T-helper 2 cell treated with Interferon-gamma antibody and Interleukin-4, amounts not matched to agents 5 μg/mL and 100 μg/mL, for 36 hours (primary cell): ENCODE measurements around the gene TRMT11.

ENCODE experiments used
- DNase-seq: peaks from one replicate; pipeline ENCODE4 v3.0.0; 2021; ENCODE audit warnings: low spot score
- H3K27ac Mint-ChIP-seq: one replicate; pipeline ENCODE4 v1.8.0; 2021; ENCODE audit warnings: mild to moderate bottlenecking, mixed read lengths
- H3K27me3 Mint-ChIP-seq: one replicate; pipeline ENCODE4 v1.8.0; 2021; ENCODE audit warnings: low read depth, mixed read lengths
- H3K36me3 Mint-ChIP-seq: one replicate; pipeline ENCODE4 v1.8.0; 2021; ENCODE audit warnings: low read depth, mixed read lengths
- H3K4me1 Mint-ChIP-seq: one replicate; pipeline ENCODE4 v1.8.0; 2021; ENCODE audit warnings: low read depth, mixed read lengths
- H3K4me3 Mint-ChIP-seq: one replicate; pipeline ENCODE4 v1.8.0; 2022; ENCODE audit warnings: mild to moderate bottlenecking, moderate library complexity, mixed read lengths
- H3K9me3 Mint-ChIP-seq: one replicate; pipeline ENCODE4 v1.8.0; 2021; ENCODE audit warnings: mixed read lengths

TRMT11 gene

GRCh38 chr6:126030045-126030444 lies 43.7 kb downstream of the TRMT11 start:
- Mint-ChIP-seq H3K4me1 (peaks cover 5% of the 10 kb centered on the region), H3K27ac (no peak overlapping the region), H3K36me3 (peaks cover 6% of the 10 kb centered on the region), H3K27me3 (no peaks in the 10 kb centered on the region), H3K9me3 (no peaks in the 10 kb centered on the region), H3K4me3 (no peak overlapping the region)
- DNase-seq, result no peak

DNA sequence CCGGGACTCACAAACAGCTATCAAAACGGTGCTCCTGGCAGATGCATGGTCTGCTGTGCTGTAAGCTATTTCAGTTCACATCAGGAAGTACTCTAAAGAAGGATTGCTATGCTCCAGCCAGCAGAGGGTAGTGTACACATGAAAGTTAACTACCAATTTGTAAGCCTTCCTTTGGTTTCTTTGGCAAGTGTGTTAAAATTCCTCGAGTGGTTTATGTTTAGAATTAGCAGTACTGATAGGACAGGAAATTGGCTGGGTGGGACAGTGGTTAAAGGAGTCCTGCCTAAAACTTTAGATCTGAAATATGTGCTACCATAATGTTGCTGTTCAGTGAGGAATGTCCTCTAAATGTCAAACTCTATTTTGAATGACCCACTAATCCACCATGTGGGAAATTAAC lies 47.4 kb downstream of the TRMT11 start:
- H3K9me3 Mint-ChIP-seq, result no peaks in the 10 kb centered on the region
- H3K36me3 Mint-ChIP-seq, result peaks cover 4% of the 10 kb centered on the region
- no peak overlapping the region for H3K4me3 Mint-ChIP-seq
- no peak for DNase-seq
- H3K27ac Mint-ChIP-seq, result no peak overlapping the region
- H3K4me1 Mint-ChIP-seq, result peaks cover 5% of the 10 kb centered on the region
- no peaks in the 10 kb centered on the region for H3K27me3 Mint-ChIP-seq

DNA sequence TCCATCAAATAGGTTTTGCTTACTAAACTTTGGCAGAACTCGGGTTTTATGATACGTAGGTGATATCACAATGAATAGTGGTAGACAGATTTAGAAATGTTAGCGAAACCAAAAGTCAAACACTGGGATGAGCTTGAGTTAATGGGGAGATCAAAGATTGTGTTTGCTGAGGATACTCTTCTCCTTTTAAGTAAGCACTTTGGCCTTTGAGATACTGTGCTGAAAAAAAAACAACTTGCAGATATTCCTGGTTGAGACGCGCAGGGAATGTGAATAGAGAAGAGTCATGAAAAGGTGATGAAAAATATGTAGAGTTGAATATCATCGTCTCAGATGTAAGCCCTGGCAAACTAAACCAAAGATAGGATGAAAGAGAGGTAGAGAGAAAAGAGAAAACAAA lies 48.3 kb downstream of the TRMT11 start:
- Mint-ChIP-seq H3K27ac (no peak overlapping the region), H3K27me3 (no peaks in the 10 kb centered on the region), H3K9me3 (no peaks in the 10 kb centered on the region), H3K4me1 (peaks cover 5% of the 10 kb centered on the region), H3K4me3 (no peak overlapping the region), H3K36me3 (peaks cover 1% of the 10 kb centered on the region)
- no peak for DNase-seq

- no peak overlapping the region for H3K4me3 Mint-ChIP-seq
- peaks cover 1% of the 10 kb centered on the region for H3K36me3 Mint-ChIP-seq
- DNase-seq, result no peak
- no peaks in the 10 kb centered on the region for H3K27me3 Mint-ChIP-seq
- no peaks in the 10 kb centered on the region for H3K9me3 Mint-ChIP-seq
- H3K4me1 Mint-ChIP-seq, result peaks cover 4% of the 10 kb centered on the region
- H3K27ac Mint-ChIP-seq, result no peak overlapping the region
Measured at GRCh38 chr6:126035764-126036163, 49.4 kb downstream of the TRMT11 start.

- Mint-ChIP-seq H3K4me1 (peaks cover 2% of the 10 kb centered on the region), H3K27me3 (no peaks in the 10 kb centered on the region), H3K4me3 (no peak overlapping the region), H3K36me3 (peaks cover 19% of the 10 kb centered on the region), H3K9me3 (peaks cover 5% of the 10 kb centered on the region), H3K27ac (no peak overlapping the region)
- DNase-seq, result no peak
Measured at GRCh38 chr6:126038234-126038633, 51.9 kb downstream of the TRMT11 start.

- Mint-ChIP-seq H3K36me3 (peaks cover 21% of the 10 kb centered on the region), H3K27me3 (no peaks in the 10 kb centered on the region), H3K9me3 (peaks cover 6% of the 10 kb centered on the region), H3K27ac (no peak overlapping the region), H3K4me1 (no peaks in the 10 kb centered on the region), H3K4me3 (no peak overlapping the region)
- no peak for DNase-seq
Measured at GRCh38 chr6:126039284-126039683, 52.9 kb downstream of the TRMT11 start.

DNA sequence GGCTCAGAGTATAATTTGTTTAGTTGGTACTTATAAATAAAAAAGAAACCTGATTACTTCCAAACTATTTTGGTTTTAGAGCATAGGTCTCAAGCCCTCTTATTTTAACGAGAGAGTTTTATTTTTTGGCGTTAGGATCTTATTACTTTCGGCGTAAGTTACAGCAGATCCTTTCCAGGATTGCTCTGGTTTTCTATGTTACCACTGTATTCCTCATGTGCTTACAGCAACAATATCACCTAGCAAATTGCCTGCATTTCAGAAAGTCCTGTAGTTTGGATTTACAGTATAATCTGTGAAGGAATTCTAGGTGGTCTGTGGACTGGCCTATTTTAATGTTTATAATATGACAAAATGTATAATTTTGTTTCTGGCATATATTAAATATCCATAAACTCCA lies 54.1 kb downstream of the TRMT11 start:
- Mint-ChIP-seq H3K9me3 (peaks cover 10% of the 10 kb centered on the region), H3K27ac (no peak overlapping the region), H3K36me3 (peaks cover 25% of the 10 kb centered on the region), H3K4me1 (no peaks in the 10 kb centered on the region), H3K4me3 (no peak overlapping the region), H3K27me3 (no peaks in the 10 kb centered on the region)
- DNase-seq, result no peak

GRCh38 chr6:126040826-126041225 lies 54.5 kb downstream of the TRMT11 start:
- Mint-ChIP-seq H3K4me1 (no peaks in the 10 kb centered on the region), H3K36me3 (peaks cover 25% of the 10 kb centered on the region), H3K9me3 (peaks cover 11% of the 10 kb centered on the region), H3K27me3 (no peaks in the 10 kb centered on the region), H3K27ac (no peak overlapping the region), H3K4me3 (no peak overlapping the region)
- no peak for DNase-seq

DNA sequence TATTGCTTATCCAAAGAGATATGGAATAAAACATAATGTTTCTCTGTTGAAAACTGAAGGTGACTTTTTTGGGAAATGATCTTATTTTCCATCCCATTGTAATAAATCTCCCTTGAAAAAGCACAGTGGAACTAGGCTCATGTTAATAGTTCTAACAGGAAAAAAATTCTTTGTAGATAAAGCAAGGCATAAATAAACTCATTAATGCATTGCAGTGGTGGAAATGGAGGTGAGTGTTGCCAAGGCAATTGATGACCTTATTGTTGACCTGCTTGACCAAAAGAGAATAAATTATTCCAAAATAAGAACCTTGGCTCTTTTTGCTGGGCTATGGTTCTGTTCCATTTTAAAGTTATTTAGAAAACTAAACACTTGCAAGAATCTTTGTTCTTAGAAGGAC lies 55.2 kb downstream of the TRMT11 start:
- H3K4me3 Mint-ChIP-seq, result no peak overlapping the region
- DNase-seq, result no peak
- H3K9me3 Mint-ChIP-seq, result peaks cover 13% of the 10 kb centered on the region
- H3K4me1 Mint-ChIP-seq, result no peaks in the 10 kb centered on the region
- no peaks in the 10 kb centered on the region for H3K27me3 Mint-ChIP-seq
- H3K36me3 Mint-ChIP-seq, result peaks cover 25% of the 10 kb centered on the region
- H3K27ac Mint-ChIP-seq, result no peak overlapping the region

DNA sequence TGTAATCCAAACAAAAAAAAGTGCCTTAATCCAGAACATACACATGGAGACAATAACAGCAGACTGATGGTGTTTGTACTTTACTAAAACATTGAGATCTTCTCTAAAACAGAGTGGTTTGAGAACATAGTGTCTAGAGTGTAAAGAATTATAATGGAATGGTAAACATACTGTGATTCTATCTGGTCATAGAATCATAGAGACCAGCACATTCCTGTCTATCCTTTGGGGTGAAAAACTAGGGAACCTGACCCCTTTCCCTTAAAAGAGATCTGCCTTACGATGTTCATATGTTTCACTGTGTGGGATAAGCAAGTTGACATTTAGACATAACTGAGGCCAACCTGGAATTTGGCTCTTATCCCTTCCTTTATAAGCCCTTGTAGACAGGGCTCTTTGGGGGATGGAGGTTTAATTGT lies 55.7 kb downstream of the TRMT11 start:
- H3K4me3 Mint-ChIP-seq, result no peak overlapping the region
- H3K4me1 Mint-ChIP-seq, result no peaks in the 10 kb centered on the region
- peaks cover 13% of the 10 kb centered on the region for H3K9me3 Mint-ChIP-seq
- no peaks in the 10 kb centered on the region for H3K27me3 Mint-ChIP-seq
- DNase-seq, result no peak
- H3K36me3 Mint-ChIP-seq, result peaks cover 25% of the 10 kb centered on the region
- no peak overlapping the region for H3K27ac Mint-ChIP-seq

GRCh38 chr6:126047648-126048047 lies 61.3 kb downstream of the TRMT11 start:
- Mint-ChIP-seq H3K36me3 (peaks cover 10% of the 10 kb centered on the region), H3K4me1 (no peaks in the 10 kb centered on the region), H3K9me3 (peaks cover 9% of the 10 kb centered on the region), H3K27me3 (no peaks in the 10 kb centered on the region), H3K4me3 (no peak overlapping the region), H3K27ac (no peak overlapping the region)
- DNase-seq, result no peak

- Mint-ChIP-seq H3K27ac (no peak overlapping the region), H3K27me3 (no peaks in the 10 kb centered on the region)
Measured at GRCh38 chr6:126048635-126049034, 62.3 kb downstream of the TRMT11 start.

DNA sequence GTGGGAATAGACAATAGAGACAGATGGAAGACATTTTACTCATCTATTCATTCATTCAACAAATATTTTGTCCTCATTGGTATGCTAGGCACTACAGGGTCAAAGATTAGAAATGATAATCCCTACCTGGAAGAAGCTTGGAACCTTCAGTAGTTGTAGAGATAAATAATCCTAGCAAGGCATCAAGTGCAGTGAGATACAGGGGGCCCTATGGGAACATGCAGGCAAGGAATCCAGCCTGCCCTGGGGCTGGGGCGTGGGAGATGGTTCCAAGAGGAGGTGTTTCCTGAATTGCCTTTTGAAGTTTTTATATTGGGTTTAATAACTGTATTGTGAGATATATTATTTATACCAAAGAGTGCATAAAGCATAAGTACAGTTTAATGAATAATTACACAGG lies 64.5 kb downstream of the TRMT11 start:
- no peak overlapping the region for H3K27ac Mint-ChIP-seq
- H3K27me3 Mint-ChIP-seq, result no peaks in the 10 kb centered on the region
- no peak for DNase-seq
- H3K36me3 Mint-ChIP-seq, result peaks cover 2% of the 10 kb centered on the region
- peaks cover 3% of the 10 kb centered on the region for H3K9me3 Mint-ChIP-seq
- no peak overlapping the region for H3K4me3 Mint-ChIP-seq
- no peaks in the 10 kb centered on the region for H3K4me1 Mint-ChIP-seq

More at GRCh38 chr6:126048635-126049034, 62.3 kb downstream of the TRMT11 start:
- H3K4me1 Mint-ChIP-seq, result no peaks in the 10 kb centered on the region
- peaks cover 8% of the 10 kb centered on the region for H3K9me3 Mint-ChIP-seq
- no peak for DNase-seq
- no peak overlapping the region for H3K4me3 Mint-ChIP-seq
- peaks cover 9% of the 10 kb centered on the region for H3K36me3 Mint-ChIP-seq

DNA sequence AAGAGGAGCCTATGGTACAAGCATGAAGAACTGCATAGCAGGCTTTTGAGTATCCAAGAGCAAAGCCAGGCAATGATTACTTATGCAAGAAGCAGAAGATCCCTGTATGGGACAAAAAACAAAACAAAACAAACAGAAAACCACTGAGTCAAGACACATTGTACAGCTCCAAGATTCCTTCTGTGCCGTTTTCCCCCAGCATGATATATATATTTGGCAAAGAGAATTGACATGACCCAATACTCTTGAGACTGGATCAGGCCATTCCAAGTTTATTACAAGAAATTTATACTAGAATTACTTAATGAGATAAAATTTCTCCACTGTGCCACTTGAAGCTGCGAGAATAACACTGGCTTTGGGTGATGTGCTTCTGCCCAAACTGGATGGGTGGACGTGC lies 65.5 kb downstream of the TRMT11 start:
- Mint-ChIP-seq H3K36me3 (peaks cover 2% of the 10 kb centered on the region), H3K27me3 (no peaks in the 10 kb centered on the region), H3K4me1 (no peaks in the 10 kb centered on the region), H3K9me3 (no peaks in the 10 kb centered on the region), H3K4me3 (no peak overlapping the region), H3K27ac (no peak overlapping the region)
- no peak for DNase-seq

DNA sequence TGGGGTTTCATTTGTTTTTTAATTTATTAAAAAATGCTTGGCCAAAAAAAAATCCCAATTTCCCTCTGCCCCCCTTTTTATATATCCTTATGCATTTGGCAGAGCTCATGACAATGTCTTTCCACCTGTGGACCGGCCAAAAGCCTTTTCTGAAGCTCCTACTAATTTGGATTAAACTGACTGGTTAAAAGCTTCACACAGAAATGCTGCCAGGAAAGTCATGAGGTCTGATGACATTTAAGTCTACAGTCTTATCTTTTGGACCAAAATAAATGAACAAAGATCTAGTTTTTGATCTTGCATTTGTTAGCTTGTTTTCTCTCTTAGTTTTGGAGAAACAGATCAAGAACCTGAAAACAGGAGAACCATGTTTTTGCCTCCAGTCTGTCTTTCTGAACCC lies 66.1 kb downstream of the TRMT11 start:
- H3K36me3 Mint-ChIP-seq, result peaks cover 2% of the 10 kb centered on the region
- no peaks in the 10 kb centered on the region for H3K27me3 Mint-ChIP-seq
- no peak overlapping the region for H3K4me3 Mint-ChIP-seq
- H3K27ac Mint-ChIP-seq, result no peak overlapping the region
- no peaks in the 10 kb centered on the region for H3K9me3 Mint-ChIP-seq
- no peaks in the 10 kb centered on the region for H3K4me1 Mint-ChIP-seq
- DNase-seq, result no peak
